ENCODE measurements around the gene ACSL5.
"Not testable (repeated sequence)": the region's sequence is repeated elsewhere in the genome, so short reads cannot be mapped to it uniquely, and the experiment has no call there.

DNA sequence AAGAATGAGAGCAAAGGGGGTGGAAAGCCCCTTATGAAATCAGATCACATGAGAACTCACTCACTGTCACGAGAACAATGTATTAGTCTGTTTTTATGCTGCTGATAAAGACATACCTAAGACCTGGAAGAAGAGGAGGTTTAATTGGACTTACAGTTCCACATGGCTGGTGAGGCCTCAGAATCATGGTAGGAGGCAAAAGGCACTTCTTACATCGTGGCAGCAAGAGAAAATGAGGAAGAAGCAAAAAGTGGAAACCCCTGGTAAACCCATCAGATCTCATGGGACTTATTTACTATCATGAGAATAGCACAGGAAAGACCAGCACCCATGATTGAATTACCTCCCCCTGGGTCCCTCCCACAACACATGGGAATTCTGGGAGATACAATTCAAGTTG is 32.9 kb downstream of the ACSL5 start:
- TF ChIP-seq CTCF, EZH2, EZH2phosphoT487 (IDR thresholded peaks at IDR 0.05): not testable (repeated sequence)

Measured in neural progenitor cell (in vitro differentiated cells).